Muscle of back (tissue), 11 donors: ENCODE results near the gene METRN. TPM values are rescaled to one million over a fixed set of nuclear protein-coding genes. Genes with fewer than 3 reads are reported as not detected.
A peak's percentile ranks its signal among the peaks of the same experiment; 100 is the strongest.
"Not testable (repeated sequence)": the region's sequence is repeated elsewhere in the genome, so short reads cannot be mapped to it uniquely, and the experiment has no call there.

ENCODE experiments used
- DNase-seq, 3 donors: peaks; one replicate each; pipeline versions ENCODE4 v3.0.0 to v3.0.0-alpha.2; 2013
- polyA plus RNA-seq, 10 donors: library from polyadenylated mRNA; unstranded; fragments of 120-200 nt; gene quantifications; one replicate each; pipeline ENCODE4 v1.2.1, GENCODE V29; 2013; ENCODE audit not compliant: insufficient read length in 10 of 10

Gene METRN
- polyA plus RNA-seq, 10 donors, result 18.5 to 34.8 (median 27.3) TPM

DNA sequence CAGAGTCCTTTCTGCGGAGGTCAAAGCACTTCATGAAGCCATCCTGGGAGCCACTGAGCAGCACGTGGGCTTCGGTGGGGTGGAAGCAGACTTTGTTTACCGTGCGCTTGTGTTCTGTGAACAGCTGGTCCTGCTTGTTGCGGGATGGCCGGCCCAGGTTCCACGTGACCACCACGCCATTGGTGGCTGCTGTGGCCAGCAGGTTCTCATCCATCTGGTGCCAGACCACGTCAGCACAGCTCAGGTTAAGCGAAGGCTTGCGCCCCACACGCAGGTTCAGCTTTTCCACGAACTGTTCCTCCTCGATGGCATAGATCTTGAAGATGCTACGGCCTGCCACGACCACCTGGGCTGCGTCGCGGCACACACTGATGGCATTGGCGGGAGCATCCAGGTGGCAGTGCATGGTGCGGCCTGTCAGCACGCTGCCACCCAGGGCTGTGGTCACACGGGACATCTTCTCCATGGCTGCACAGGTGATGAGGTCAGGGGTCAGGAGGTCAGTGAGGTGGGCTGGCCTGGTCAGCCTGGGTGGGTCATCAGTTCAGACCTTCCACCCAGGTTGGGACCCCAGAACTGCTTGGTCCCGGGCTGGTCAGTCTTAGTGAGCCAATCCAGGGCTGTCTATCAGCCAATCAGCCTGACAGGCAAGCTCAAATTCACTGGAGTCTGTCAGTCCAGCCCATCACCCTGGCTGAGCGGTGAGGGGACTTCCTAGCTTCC lies 25.6 kb upstream of the METRN start:
- DNase-seq, result no peak

GRCh38 chr16:691242-691641 lies 23.7 kb upstream of the METRN start:
- DNase-seq, result not testable (repeated sequence)

DNA sequence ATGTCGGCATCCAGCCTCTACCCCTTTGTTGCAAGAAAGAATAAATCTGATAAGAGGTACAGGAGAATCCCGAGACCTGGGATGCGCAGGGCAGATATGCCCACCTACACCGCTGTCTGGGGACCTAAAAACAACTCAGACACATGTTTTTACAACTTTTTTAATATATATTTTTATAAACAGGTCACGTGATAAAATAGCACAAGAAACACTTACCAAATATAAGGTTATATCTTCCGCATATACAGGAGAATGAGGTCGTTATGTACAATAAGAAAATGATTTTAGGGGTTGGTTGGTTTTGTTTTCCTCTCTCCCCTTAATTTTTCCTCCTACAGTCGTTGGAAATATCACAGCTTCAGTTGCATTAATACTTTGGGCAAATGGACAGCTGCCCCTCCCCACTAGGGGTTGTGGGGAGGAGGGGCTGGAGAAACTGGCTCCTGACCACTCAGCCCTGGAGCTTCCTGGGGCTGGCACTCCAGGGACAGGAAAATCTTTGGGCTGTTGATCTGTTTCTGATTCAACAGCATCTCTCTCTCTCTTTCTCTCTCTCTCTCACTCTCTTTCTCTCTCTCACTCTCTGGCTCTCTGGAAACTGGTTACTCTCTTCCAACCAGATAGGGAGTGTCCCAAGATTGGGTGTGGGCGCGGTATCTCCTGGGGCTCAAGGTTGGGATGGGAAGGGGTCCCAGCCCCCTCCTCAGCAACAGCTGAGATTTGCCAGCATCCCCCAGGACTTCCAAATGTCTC lies 22.4 kb upstream of the METRN start:
- no peak for DNase-seq

- DNase-seq, result no peak
These were observed 21.6 kb upstream of the METRN start for GRCh38 chr16:693364-693763.

- DNase-seq, result no peak
These were observed 21.2 kb upstream of the METRN start for GRCh38 chr16:693766-694165.

DNA sequence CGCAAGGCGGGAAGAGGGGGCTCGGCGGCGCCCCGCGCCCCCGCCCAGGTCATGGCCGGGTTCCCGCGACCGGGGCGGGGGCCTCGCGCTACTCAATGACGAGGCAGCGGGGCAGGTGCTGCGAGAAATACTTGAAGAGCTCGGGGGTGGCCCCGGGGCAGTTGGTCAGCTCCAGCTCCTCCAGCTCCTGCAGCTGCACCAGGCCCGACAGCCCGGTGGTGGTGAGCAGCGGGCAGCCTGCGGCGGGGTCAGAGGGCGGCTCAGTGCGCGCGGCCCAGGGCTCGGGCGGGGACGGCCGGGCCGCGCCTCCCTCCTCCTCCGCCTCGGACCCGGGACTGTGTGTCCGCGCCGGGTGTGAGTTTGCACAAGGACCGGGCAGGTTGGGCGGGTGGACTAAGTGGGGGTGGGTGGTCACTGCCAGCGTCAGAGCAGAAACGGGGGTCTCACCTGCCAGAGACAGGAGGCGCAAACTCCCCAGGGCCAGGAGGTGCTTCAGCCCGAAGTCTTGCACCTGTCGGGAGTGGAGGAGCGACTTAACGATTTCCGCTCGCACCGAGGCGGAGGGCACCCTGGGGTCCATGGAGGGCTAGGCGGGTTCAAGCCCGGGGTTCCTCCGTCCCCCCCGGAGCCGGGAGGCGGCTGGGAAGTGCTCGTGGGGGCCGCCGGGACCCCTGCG lies 20.6 kb upstream of the METRN start:
- DNase-seq, result no peak

DNA sequence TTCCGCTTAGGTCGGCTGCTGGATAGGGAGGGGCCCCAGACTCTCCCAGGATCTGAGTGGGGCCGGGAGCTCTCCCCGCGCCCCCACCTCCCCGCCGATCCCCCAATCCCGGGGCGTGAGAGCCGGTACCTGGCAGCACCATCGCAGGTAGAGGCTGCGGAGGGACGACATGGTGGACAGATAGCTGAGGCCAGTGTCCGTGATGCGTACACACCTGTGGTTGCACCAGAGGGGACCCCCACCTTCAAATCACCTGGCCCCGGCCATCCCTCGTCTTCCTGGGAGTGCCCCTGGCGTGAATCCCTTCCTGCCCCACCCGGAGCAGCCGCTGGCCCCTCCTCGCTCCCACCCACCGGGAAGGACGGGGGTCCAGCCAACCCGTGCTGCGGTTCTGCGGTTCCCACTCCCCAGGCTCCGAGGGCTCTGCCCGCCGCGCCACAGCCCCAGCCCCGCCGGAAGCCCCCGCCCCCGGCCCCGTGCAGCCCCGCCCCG lies 20.0 kb upstream of the METRN start:
- DNase-seq, result no peak

DNA sequence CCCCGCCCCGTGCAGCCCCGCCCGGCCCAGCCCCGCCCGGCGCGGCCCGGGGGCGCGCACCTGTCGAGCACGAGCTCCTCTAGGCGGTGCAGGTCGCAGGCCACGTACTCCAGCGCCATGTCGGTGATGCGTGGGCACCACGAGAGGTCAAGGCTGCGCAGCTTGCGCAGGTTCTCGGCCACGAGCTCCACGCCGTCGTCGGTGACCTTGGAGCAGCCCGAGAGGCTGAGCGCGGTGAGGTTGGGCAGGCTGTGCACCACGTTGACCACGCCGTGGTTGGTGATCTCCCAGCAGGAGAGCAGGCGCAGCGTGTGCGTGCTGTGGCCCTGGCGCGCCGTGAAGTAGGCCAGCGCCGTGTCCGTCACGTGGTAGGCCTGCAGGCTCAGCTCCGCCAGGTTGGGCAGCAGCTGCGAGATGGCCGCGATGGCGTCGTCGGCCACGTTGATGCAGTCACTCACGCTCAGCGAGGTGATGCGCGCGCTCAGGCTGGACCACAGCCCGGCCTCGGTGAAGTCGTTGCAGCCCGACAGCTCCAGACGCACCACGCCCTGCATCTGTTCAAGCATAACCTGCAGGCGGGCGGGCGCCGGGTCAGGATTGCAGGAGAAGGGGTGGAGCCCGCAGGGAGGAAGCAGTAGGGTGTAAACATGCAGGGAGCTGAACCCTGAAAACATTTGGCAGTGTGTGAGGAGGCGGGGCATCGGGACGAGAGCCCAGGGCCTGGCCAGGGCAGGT lies 19.4 kb upstream of the METRN start:
- DNase-seq, result no peak

- no peak for DNase-seq
These were observed 15.8 kb upstream of the METRN start for GRCh38 chr16:698911-699671.

DNA sequence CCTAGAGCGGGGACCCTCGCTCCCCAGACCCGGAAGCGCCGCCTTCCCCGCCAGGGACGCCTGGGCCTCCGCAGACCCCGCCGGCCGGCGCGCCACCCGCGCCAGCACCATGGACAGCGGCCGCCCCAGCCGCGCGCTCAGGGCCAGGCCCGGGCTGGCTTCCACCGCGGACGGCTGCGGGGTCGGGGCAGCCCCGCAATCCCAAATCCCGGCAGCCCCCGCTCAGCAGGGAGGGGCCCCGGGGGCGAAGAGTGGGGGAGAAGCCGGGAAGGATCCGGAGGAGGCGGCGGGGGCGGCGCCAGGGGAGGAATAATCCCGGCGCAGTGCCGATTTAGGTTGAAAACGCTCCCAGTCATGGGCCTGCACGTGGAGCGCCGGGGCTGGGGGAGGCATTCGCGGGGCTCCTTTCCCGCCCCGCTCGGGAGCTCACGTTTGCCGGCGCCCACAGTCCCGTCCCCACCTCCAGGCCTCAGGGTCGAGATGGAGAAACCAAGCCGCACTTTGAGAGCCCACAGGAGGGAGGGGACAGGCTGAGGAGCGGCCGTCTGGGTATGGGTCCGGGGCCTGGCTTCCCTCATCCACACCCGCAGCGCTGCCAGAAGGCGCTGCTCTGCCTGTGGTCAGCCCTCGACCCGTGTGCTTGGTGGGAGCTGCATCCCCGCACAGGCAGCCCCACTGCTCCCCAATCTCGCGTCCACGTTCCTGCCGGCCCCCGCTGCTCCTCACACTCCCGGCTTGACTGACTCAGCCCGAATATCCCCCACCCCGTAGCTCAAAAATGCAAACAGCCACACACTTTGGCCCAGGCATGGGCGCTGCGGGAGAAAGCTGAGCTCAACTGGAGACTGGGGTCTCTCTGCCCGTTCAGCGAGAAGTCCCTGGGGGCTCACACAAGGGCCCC lies 14.0 kb upstream of the METRN start:
- peak in 2 of 3 donors; percentile 64 to 76 for DNase-seq

- no peak for DNase-seq
These were observed 12.6 kb upstream of the METRN start for GRCh38 chr16:702341-702740.

DNA sequence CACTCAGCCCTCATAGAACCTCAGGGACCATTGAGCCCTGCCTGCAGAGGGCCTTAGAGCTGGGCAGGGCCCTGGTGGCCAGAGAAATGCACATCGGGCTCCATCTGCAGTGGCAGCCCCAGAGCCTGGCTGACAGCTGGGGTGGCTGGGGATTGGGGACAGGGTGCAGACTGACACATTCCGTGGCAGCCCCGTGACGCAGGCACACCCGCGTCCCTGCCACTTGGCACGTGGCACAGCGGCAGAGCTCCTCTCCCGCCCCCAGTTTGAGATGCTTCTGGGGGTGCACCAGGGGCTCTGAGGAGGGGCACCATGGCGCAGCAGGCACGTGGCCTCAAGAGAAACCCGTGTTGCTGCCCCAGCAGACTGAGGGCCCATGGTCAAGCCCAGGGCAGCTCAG lies 11.5 kb upstream of the METRN start:
- no peak for DNase-seq

DNA sequence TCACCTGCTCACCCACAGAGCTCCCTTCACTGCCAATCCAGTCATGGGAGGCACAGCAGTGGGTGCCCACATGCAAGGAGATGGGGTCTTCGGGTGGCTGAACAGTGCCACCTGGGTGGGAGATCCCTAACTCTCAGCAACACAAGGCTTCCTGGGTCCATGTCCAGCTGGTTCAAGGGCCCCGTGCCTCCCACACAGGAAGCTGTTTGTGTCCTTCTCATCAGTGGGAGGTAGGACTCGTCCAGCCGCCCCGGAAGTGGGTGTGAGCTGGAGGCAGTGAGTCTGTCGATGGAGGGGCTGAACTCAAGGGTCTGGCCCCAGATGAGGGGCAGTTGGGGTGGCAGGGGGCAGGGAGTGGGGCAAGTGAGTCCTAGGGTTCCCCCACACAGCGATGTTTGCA lies 10.9 kb upstream of the METRN start:
- no peak for DNase-seq

- no peak for DNase-seq
These were observed 10.2 kb upstream of the METRN start for GRCh38 chr16:704552-705380.

- no peak for DNase-seq
These were observed 9.3 kb upstream of the METRN start, which contains the start of gene FBXL16 for GRCh38 chr16:705431-706188. Gene FBXL16, minus strand, starts transcription at chr16:705801. Its CDS starts 8,396 bp downstream, at chr16:697405.

DNA sequence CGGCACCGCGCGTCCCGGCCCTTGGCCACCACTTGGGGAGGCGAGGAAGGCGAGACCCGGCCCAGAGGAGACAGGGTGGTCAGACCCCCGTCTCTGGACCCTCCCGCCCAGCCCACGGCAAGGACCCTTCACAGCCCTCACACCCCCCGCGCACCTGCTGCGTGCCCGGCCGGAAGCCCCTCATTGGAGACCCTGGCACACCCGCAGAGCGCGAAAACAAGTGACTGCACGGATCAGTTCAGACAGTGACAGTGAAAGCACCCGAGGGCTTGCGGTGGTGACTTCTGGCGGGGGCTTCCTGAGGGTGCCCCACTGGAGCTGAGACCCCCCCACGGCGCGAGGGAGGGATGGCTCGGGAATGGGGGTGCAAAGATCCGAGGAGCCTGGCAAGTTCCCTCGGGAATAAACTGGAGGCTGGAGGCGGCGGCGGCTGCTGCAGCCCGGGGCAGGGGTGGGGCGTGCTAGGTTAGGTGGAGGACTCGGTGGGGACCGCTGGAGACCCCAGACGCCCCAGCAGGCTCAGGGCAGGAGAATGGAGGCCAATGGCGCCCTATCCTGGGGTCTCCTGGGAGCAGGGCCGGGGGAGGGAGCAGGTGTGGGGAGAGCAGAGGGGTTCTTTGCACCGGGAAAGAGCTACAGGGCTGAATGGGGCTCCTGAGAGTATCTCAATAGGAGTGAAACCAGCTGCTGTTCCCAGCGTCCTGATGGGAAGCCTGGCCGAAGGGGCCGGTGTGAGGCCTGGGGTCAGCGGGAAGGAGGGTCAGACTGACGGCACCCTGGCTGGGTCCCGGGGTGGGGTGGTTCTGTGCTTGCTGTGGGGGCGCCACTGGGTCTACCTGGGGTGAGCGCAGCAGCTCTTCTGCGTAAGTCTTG lies 8.5 kb upstream of the METRN start:
- no peak for DNase-seq

- no peak for DNase-seq
These were observed 7.8 kb upstream of the METRN start for GRCh38 chr16:707062-707538.
